ACHN (cell line): ENCODE results near the gene ARPC5.

Experiments
- DNase-seq: peaks from one replicate; pipeline ENCODE4 v3.0.0-alpha.2; 2015
- in situ Hi-C: cut with HindIII; loops from 2 replicates; pipeline ENCODE4 v1.10.0; 2017; ENCODE audit warnings: low sequenced_read_pairs, low pct_ligation_motif_present, low pct_unique_long_range_greater_than_20kb

ARPC5 gene

GRCh38 chr1:183598386-183598785 is 37.2 kb downstream of the ARPC5 start:
- in situ Hi-C loops: no loop called here
- no peak for DNase-seq

GRCh38 chr1:183597656-183598347 is 37.8 kb downstream of the ARPC5 start:
- in situ Hi-C loops: no loop called here
- no peak for DNase-seq

GRCh38 chr1:183596500-183596899 is 39.1 kb downstream of the ARPC5 start:
- in situ Hi-C loops: no loop called here
- no peak for DNase-seq

- in situ Hi-C loops: no loop called here
- no peak for DNase-seq
Measured at GRCh38 chr1:183595537-183595936, 40.0 kb downstream of the ARPC5 start.

GRCh38 chr1:183593356-183593755 is 42.2 kb downstream of the ARPC5 start:
- in situ Hi-C loops: no loop called here
- no peak for DNase-seq

- in situ Hi-C loops: no loop called here
- no peak for DNase-seq
Measured at GRCh38 chr1:183592733-183593132, 42.9 kb downstream of the ARPC5 start.

- in situ Hi-C loops: no loop called here
- no peak for DNase-seq
Measured at GRCh38 chr1:183590244-183591191, 45.1 kb downstream of the ARPC5 start, which contains the start of gene NCF2. NCF2 (minus strand) TSS chr1:183590459; CDS start chr1:183590329, 130 bp downstream.

- no peak for DNase-seq
- in situ Hi-C loops: no loop called here
Measured at GRCh38 chr1:183589874-183590243, 45.7 kb downstream of the ARPC5 start.

GRCh38 chr1:183589384-183589783 is 46.2 kb downstream of the ARPC5 start:
- DNase-seq: no peak
- in situ Hi-C loops: no loop called here

GRCh38 chr1:183588827-183589226 is 46.8 kb downstream of the ARPC5 start:
- DNase-seq: no peak

GRCh38 chr1:183586926-183587325 is 48.7 kb downstream of the ARPC5 start:
- no peak for DNase-seq
- in situ Hi-C loops: no loop called here

More at GRCh38 chr1:183588827-183589226, 46.8 kb downstream of the ARPC5 start:
- in situ Hi-C loops: no loop called here

GRCh38 chr1:183586455-183586854 is 49.1 kb downstream of the ARPC5 start:
- in situ Hi-C loops: no loop called here
- DNase-seq: no peak

GRCh38 chr1:183585038-183585437 is 50.5 kb downstream of the ARPC5 start:
- in situ Hi-C loops: no loop called here
- DNase-seq: no peak

GRCh38 chr1:183584147-183584546 is 51.4 kb downstream of the ARPC5 start:
- DNase-seq: no peak
- in situ Hi-C loops: no loop called here

- DNase-seq: no peak
- in situ Hi-C loops: no loop called here
Measured at GRCh38 chr1:183583466-183583865, 52.1 kb downstream of the ARPC5 start.

GRCh38 chr1:183582021-183582713 is 53.4 kb downstream of the ARPC5 start:
- DNase-seq: no peak
- in situ Hi-C loops: no loop called here

GRCh38 chr1:183580281-183580682 is 55.3 kb downstream of the ARPC5 start:
- DNase-seq: no peak

GRCh38 chr1:183578856-183579255 is 56.7 kb downstream of the ARPC5 start:
- in situ Hi-C loops: no loop called here
- no peak for DNase-seq

More at GRCh38 chr1:183580281-183580682, 55.3 kb downstream of the ARPC5 start:
- in situ Hi-C loops: no loop called here

GRCh38 chr1:183577897-183578465 is 57.6 kb downstream of the ARPC5 start:
- no peak for DNase-seq
- in situ Hi-C loops: no loop called here
